ENCODE results near the gene NF2. TPM values are rescaled to one million over a fixed set of nuclear protein-coding genes. Genes with fewer than 3 reads are reported as not detected.

Gene NF2
- polyA plus RNA-seq, 3 donors = 7.7 to 15.5 (median 8.4) TPM

DNA sequence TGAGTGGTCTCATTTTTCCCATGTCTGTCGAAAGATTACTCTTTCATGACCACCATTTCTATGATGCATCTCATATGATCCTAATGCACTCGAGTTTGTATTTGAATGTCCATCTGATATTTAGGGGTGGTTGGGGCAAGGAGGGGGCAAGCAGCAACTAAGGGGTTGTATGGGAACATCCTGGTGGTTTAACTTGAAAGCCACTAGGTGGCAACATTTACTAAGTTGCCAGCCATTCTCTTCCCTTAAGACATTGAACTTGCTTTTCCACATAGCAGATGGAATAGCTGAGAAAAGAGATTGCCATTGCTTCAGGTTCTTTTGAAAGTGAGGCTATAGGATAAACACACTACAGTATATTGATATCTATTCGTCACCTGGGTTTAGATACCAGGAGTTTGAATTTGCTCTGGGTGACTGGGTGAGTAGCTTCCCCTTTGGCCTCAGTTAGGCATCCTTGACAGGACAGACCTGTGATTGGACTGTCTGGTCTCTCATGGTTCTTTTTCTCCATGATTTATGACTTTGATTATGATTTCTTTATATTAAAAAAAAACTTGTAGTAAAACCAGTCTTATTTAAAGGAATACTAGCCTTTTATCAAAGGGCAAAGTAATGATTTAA lies 32.4 kb downstream of the NF2 start:
- H3K4me3 Mint-ChIP-seq = no peak overlapping the region
- Histone ChIP-seq H3K4me1 (ENCODE audit: control insufficient read depth in 1 of 2, insufficient read depth in 2 of 2, low read length in 2 of 2) (peaks cover 11 to 14% of the 10 kb centered on the region in 2 donors), H3K4me3 (replicated peaks in 1 of 3; ENCODE audit: low read depth in 2 of 3, low read length in 3 of 3) (no peak overlapping the region), H3K27me3 (ENCODE audit: control insufficient read depth in 2 of 2, insufficient read depth in 2 of 2, low read length in 2 of 2) (no peaks in the 10 kb centered on the region), H4K20me1 (ENCODE audit: insufficient read depth, low read length) (peaks cover 64% of the 10 kb centered on the region), H3K79me2 (ENCODE audit: insufficient read depth, low read length) (peaks cover 55% of the 10 kb centered on the region), H2AFZ (ENCODE audit: insufficient read depth, low read depth, low read length, poor library complexity, severe bottlenecking) (no peak overlapping the region), H3K4me2 (replicated peaks; ENCODE audit: extremely low read depth, low read length, poor library complexity, severe bottlenecking) (no peak overlapping the region), H3K9ac (ENCODE audit: insufficient read depth, low read length, poor library complexity, severe bottlenecking) (no peak overlapping the region), H3K27ac (ENCODE audit: low read depth in 1 of 2, low read length in 2 of 2) (no peak overlapping the region), H3K36me3 (replicated peaks in 1 of 2; ENCODE audit: control insufficient read depth in 1 of 2, insufficient read depth in 2 of 2, low read length in 2 of 2) (peaks cover 10 to 32% of the 10 kb centered on the region in 2 donors), H3K9me3 (replicated peaks in 1 of 2; ENCODE audit: control insufficient read depth in 1 of 2, insufficient read depth in 1 of 2, low read length in 2 of 2) (no peaks in the 10 kb centered on the region)
- H3K27ac Mint-ChIP-seq = no peak overlapping the region
- peaks cover 28% of the 10 kb centered on the region for H3K4me1 Mint-ChIP-seq
- TF ChIP-seq, protein P1, sequence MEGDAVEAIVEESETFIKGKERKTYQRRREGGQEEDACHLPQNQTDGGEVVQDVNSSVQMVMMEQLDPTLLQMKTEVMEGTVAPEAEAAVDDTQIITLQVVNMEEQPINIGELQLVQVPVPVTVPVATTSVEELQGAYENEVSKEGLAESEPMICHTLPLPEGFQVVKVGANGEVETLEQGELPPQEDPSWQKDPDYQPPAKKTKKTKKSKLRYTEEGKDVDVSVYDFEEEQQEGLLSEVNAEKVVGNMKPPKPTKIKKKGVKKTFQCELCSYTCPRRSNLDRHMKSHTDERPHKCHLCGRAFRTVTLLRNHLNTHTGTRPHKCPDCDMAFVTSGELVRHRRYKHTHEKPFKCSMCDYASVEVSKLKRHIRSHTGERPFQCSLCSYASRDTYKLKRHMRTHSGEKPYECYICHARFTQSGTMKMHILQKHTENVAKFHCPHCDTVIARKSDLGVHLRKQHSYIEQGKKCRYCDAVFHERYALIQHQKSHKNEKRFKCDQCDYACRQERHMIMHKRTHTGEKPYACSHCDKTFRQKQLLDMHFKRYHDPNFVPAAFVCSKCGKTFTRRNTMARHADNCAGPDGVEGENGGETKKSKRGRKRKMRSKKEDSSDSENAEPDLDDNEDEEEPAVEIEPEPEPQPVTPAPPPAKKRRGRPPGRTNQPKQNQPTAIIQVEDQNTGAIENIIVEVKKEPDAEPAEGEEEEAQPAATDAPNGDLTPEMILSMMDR (IDR thresholded peaks at IDR 0.05) = peak; percentile 78
- peaks cover 0 to 2% (median 0%) of the 10 kb centered on the region in 3 donors for H3K27me3 Mint-ChIP-seq (ENCODE audit: low read depth in 3 of 3)
- intact Hi-C loops (cut with micrococcal nuclease) = loop anchor here (10.0 kb wide), 1 partner anchor 369 kb away; no protein-coding TSS in a partner anchor
- no CpG with 5 or more reads among the region's 3 CpGs for WGBS (ENCODE audit: insufficient coverage)
- DNase-seq = peak in 2 of 3 donors; percentile 26 to 37
- peaks cover 0 to 3% (median 0%) of the 10 kb centered on the region in 7 donors for H3K9me3 Mint-ChIP-seq
- H3K36me3 Mint-ChIP-seq = peaks cover 24 to 26% of the 10 kb centered on the region in 2 donors

DNA sequence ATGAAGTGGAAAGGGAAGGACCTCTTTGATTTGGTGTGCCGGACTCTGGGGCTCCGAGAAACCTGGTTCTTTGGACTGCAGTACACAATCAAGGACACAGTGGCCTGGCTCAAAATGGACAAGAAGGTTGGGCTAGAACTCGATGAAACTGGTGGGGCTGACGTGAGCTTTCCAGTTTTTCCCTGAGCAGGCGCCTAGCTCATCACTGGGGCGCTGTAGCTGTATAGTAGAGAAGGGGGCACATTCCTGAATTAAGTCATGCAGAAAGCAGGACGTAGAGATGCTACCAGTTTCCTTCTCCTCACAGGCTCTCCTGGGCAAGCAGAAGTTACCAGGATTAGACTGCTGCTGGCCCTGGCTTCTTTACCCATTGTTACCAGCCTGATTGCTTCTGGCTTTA lies 33.3 kb downstream of the NF2 start:
- peaks cover 55% of the 10 kb centered on the region for H4K20me1 ChIP-seq (ENCODE audit: insufficient read depth, low read length)
- WGBS (ENCODE audit: insufficient coverage) = 90% methylated on average over 4 of the region's 7 CpGs
- Mint-ChIP-seq H3K4me3 (no peak overlapping the region), H3K9me3 (peaks cover 0 to 3% (median 0%) of the 10 kb centered on the region in 7 donors), H3K4me1 (peaks cover 36% of the 10 kb centered on the region), H3K27me3 (ENCODE audit: low read depth in 3 of 3) (peaks cover 0 to 2% (median 0%) of the 10 kb centered on the region in 3 donors), H3K27ac (peak overlapping the region in 1 of 7 donors; percentile 42), H3K36me3 (peaks cover 24 to 26% of the 10 kb centered on the region in 2 donors)
- no peak overlapping the region for H3K4me2 ChIP-seq (replicated peaks; ENCODE audit: extremely low read depth, low read length, poor library complexity, severe bottlenecking)
- H3K27me3 ChIP-seq (ENCODE audit: control insufficient read depth in 2 of 2, insufficient read depth in 2 of 2, low read length in 2 of 2) = no peaks in the 10 kb centered on the region
- H3K4me3 ChIP-seq (replicated peaks in 1 of 3; ENCODE audit: low read depth in 2 of 3, low read length in 3 of 3) = no peak overlapping the region
- no peak overlapping the region for H3K9ac ChIP-seq (ENCODE audit: insufficient read depth, low read length, poor library complexity, severe bottlenecking)
- H3K79me2 ChIP-seq (ENCODE audit: insufficient read depth, low read length) = peaks cover 48% of the 10 kb centered on the region
- no peaks in the 10 kb centered on the region for H3K9me3 ChIP-seq (replicated peaks in 1 of 2; ENCODE audit: control insufficient read depth in 1 of 2, insufficient read depth in 1 of 2, low read length in 2 of 2)
- no peak overlapping the region for H2AFZ ChIP-seq (ENCODE audit: insufficient read depth, low read depth, low read length, poor library complexity, severe bottlenecking)
- peaks cover 20 to 23% of the 10 kb centered on the region in 2 donors for H3K4me1 ChIP-seq (ENCODE audit: control insufficient read depth in 1 of 2, insufficient read depth in 2 of 2, low read length in 2 of 2)
- H3K36me3 ChIP-seq (replicated peaks in 1 of 2; ENCODE audit: control insufficient read depth in 1 of 2, insufficient read depth in 2 of 2, low read length in 2 of 2) = peaks cover 10 to 33% of the 10 kb centered on the region in 2 donors
- TF ChIP-seq, protein P1 (IDR thresholded peaks at IDR 0.05) = no peak
- no peak for DNase-seq
- no peak overlapping the region for H3K27ac ChIP-seq (ENCODE audit: low read depth in 1 of 2, low read length in 2 of 2)
- intact Hi-C loops (cut with micrococcal nuclease) = loop anchor here (10.0 kb wide), 1 partner anchor 368 kb away; no protein-coding TSS in a partner anchor
